ENCODE results near the gene PCNX4. TPM values are rescaled to one million over a fixed set of nuclear protein-coding genes. Genes with fewer than 3 reads are reported as not detected.
A peak's percentile ranks its signal among the peaks of the same experiment; 100 is the strongest.

Gene PCNX4
- total RNA-seq, 2 donors from 2014 or later: 37.6 to 71.2 TPM

- H3K27me3 ChIP-seq: no peaks in the 10 kb centered on the region
- no peaks in the 10 kb centered on the region for H3K9me3 ChIP-seq
- no peak overlapping the region for H3K27ac ChIP-seq
- ATAC-seq (no peak), DNase-seq (no peak)
- H3K4me1 ChIP-seq: no peaks in the 10 kb centered on the region
- intact Hi-C loops (cut with DNase I): loop anchor here (5.0 kb wide), 1 partner anchor 223 kb away; no protein-coding TSS in a partner anchor
- no peaks in the 10 kb centered on the region for H3K36me3 ChIP-seq (replicated peaks in 1 of 2; ENCODE audit: insufficient read depth in 1 of 2, low read depth in 2 of 2)
- TF ChIP-seq CTCF (IDR thresholded peaks at IDR 0.05) (no peak), POLR2A (IDR thresholded peaks at IDR 0.05) (no peak)
- no peak overlapping the region for H3K4me3 ChIP-seq
- WGBS, 2 donors: 40% methylated on average over 5 of the region's 5 CpGs
These were observed 93.3 kb downstream of the PCNX4 start for GRCh38 chr14:60184905-60185555.

GRCh38 chr14:60188115-60188514, 96.4 kb downstream of the PCNX4 start:
- H3K9me3 ChIP-seq: no peaks in the 10 kb centered on the region
- no peak overlapping the region for H3K27ac ChIP-seq
- TF ChIP-seq POLR2A (IDR thresholded peaks at IDR 0.05): no peak
- TF ChIP-seq CTCF (IDR thresholded peaks at IDR 0.05): peak in 2 of 7 experiments; percentile 10 to 16
- ATAC-seq (no peak), DNase-seq (no peak)
- H3K4me1 ChIP-seq: no peaks in the 10 kb centered on the region
- intact Hi-C loops (cut with DNase I): loop anchor here (5.0 kb wide), 1 partner anchor 226 kb away; no protein-coding TSS in a partner anchor
- 39 to 53% methylated on average over 3 of the region's 3 CpGs for WGBS, 2 donors
- no peaks in the 10 kb centered on the region for H3K27me3 ChIP-seq
- H3K36me3 ChIP-seq (replicated peaks in 1 of 2; ENCODE audit: insufficient read depth in 1 of 2, low read depth in 2 of 2): no peaks in the 10 kb centered on the region
- no peak overlapping the region for H3K4me3 ChIP-seq

GRCh38 chr14:60188696-60189095, 97.0 kb downstream of the PCNX4 start:
- no peaks in the 10 kb centered on the region for H3K36me3 ChIP-seq (replicated peaks in 1 of 2; ENCODE audit: insufficient read depth in 1 of 2, low read depth in 2 of 2)
- no peak overlapping the region for H3K27ac ChIP-seq
- H3K4me3 ChIP-seq: no peak overlapping the region
- no peak for TF ChIP-seq CTCF (IDR thresholded peaks at IDR 0.05)
- TF ChIP-seq POLR2A (IDR thresholded peaks at IDR 0.05): no peak
- no peaks in the 10 kb centered on the region for H3K9me3 ChIP-seq
- ATAC-seq (no peak), DNase-seq (no peak)
- no peaks in the 10 kb centered on the region for H3K27me3 ChIP-seq
- WGBS, 2 donors: 55 to 59% methylated on average over 1 of the region's 1 CpG
- intact Hi-C loops (cut with DNase I): loop anchor here (5.0 kb wide), 1 partner anchor 226 kb away; no protein-coding TSS in a partner anchor
- no peaks in the 10 kb centered on the region for H3K4me1 ChIP-seq

GRCh38 chr14:60189923-60190840, 98.5 kb downstream of the PCNX4 start:
- Histone ChIP-seq H3K27ac (no peak overlapping the region), H3K9me3 (no peaks in the 10 kb centered on the region), H3K4me1 (no peaks in the 10 kb centered on the region), H3K36me3 (replicated peaks in 1 of 2; ENCODE audit: insufficient read depth in 1 of 2, low read depth in 2 of 2) (no peaks in the 10 kb centered on the region), H3K27me3 (no peaks in the 10 kb centered on the region), H3K4me3 (no peak overlapping the region)
- ATAC-seq: no peak
- DNase-seq: no peak
- TF ChIP-seq CTCF (IDR thresholded peaks at IDR 0.05) (no peak), POLR2A (IDR thresholded peaks at IDR 0.05) (no peak)
- WGBS, 2 donors: 75 to 78% methylated on average over 4 of the region's 4 CpGs
- intact Hi-C loops (cut with DNase I): loop anchor here (5.0 kb wide), 1 partner anchor 228 kb away; no protein-coding TSS in a partner anchor

Measured in body of pancreas (tissue), 4 donors.